A549 (cell line): ENCODE data around the gene UPK3A. TPM values are rescaled to one million over a fixed set of nuclear protein-coding genes. Genes with fewer than 3 reads are reported as not detected.
"Not testable (repeated sequence)": the region's sequence is repeated elsewhere in the genome, so short reads cannot be mapped to it uniquely, and the experiment has no call there.

Experiments used
- ATAC-seq, 2 experiments: fragments of 200-7000 bp in 1 of 2; fragments of >200 bp in 1 of 2; cut with Nextera tagmentation in 1 of 2; cut with Tn5 transposase in 1 of 2; 3 replicates each; pipeline versions ENCODE4 v1.8.0 to v1.9.1; 2018 to 2020; ENCODE audit warnings: mild to moderate bottlenecking in 1 of 2, moderate library complexity in 1 of 2
- CTCF ChIA-PET: fragments of 300-600 bp; sonication (Branson Sonifier 250); formaldehyde crosslinking; extraction: SDS; loops from one replicate; lab custom pipeline; 2021; ENCODE audit warnings: antibody characterized with exemption, inconsistent platforms; lab: Yijun Ruan, JAX
- POLR2A ChIA-PET: fragments of 350-600 bp; formaldehyde crosslinking; extraction: SDS; loops from one replicate; lab custom pipeline; 2021; ENCODE audit warnings: antibody characterized with exemption, inconsistent platforms; lab: Yijun Ruan, JAX
- DNase-seq, 2 experiments: peaks; one replicate each; pipeline versions ENCODE4 v3.0.0 to v3.0.0-alpha.2; 2011 to 2016; ENCODE audit warnings: low read depth in 1 of 2, low spot score in 1 of 2
- FAIRE-seq: peaks from 2 replicates; lab custom pipeline; 2011; peaks lifted over from hg19 to GRCh38; lab: Jason Lieb, UNC
- H3K27ac ChIP-seq, 2 experiments: fragments of >200 bp; sonication (Bioruptor Twin); formaldehyde crosslinking; 3 replicates each; pipeline ENCODE4 v1.5.1; 2016 to 2017
- H3K4me1 ChIP-seq: fragments of >200 bp; sonication (Bioruptor Twin); formaldehyde crosslinking; 3 replicates; pipeline ENCODE4 v1.6.1; 2016
- H3K4me2 ChIP-seq: fragments of >200 bp; sonication (Bioruptor Twin); formaldehyde crosslinking; 3 replicates; pipeline ENCODE4 v1.6.1; 2016
- H3K4me3 ChIP-seq: fragments of >200 bp; sonication (Bioruptor Twin); formaldehyde crosslinking; 3 replicates; pipeline ENCODE4 v1.5.1; 2016
- H3K9me3 ChIP-seq: fragments of >200 bp; sonication (Bioruptor Twin); formaldehyde crosslinking; 3 replicates; pipeline ENCODE4 v1.6.1; 2016
- BHLHE40 ChIP-seq: IDR thresholded peaks from 2 replicates; pipeline ENCODE4 v1.6.1; 2012; ENCODE audit warnings: low read depth, low read length, inconsistent platforms
- EHF ChIP-seq: fragments of 250-450 bp; sonication (Bioruptor Pico); IDR thresholded peaks from 2 replicates; pipeline ENCODE4 v1.5.0; 2020; ENCODE audit warnings: mild to moderate bottlenecking
- EHMT2 ChIP-seq: fragments of 200-600 bp; sonication (generic); IDR thresholded peaks from 2 replicates; pipeline ENCODE4 v1.6.1; 2016; ENCODE audit warnings: antibody characterized with exemption, low read depth, mild to moderate bottlenecking, moderate library complexity
- EP300 ChIP-seq, 2 experiments: fragments of >200 bp; sonication (Bioruptor Twin); formaldehyde crosslinking; IDR thresholded peaks; 2 replicates in 1 of 2; 3 replicates in 1 of 2; pipeline ENCODE4 v1.6.1; 2016 to 2017
- FOSB ChIP-seq: fragments of 250-450 bp; sonication (Bioruptor Pico); IDR thresholded peaks from 2 replicates; pipeline ENCODE4 v1.5.0; 2020; ENCODE audit warnings: mild to moderate bottlenecking, moderate library complexity
- FOSL2 ChIP-seq, 2 experiments: fragments of 450-650 bp in 1 of 2; fragments of >200 bp in 1 of 2; sonication (Bioruptor Twin) in 1 of 2; formaldehyde crosslinking; IDR thresholded peaks; 2 replicates each; pipeline versions ENCODE4 v1.5.0 to v1.6.1; 2016 to 2020; ENCODE audit warnings: mild to moderate bottlenecking in 1 of 2, moderate library complexity in 1 of 2
- GATA3 ChIP-seq: IDR thresholded peaks from 2 replicates; pipeline ENCODE4 v1.6.1; 2012; ENCODE audit warnings: borderline replicate concordance
- HEYL ChIP-seq: fragments of 250-450 bp; sonication (Bioruptor Pico); IDR thresholded peaks from 2 replicates; pipeline ENCODE4 v1.8.0; 2021; ENCODE audit warnings: mild to moderate bottlenecking, moderate library complexity
- HOXB5 ChIP-seq: fragments of 250-450 bp; sonication (Bioruptor Pico); IDR thresholded peaks from 2 replicates; pipeline ENCODE4 v1.5.0; 2020; ENCODE audit warnings: mild to moderate bottlenecking, moderate library complexity
- JUN ChIP-seq, 2 experiments: fragments of >200 bp; sonication (Bioruptor Twin); formaldehyde crosslinking; IDR thresholded peaks; 2 replicates in 1 of 2; 3 replicates in 1 of 2; pipeline ENCODE4 v1.6.1; 2016 to 2017
- KDM1A ChIP-seq: fragments of 200-600 bp; sonication (generic); IDR thresholded peaks from 2 replicates; pipeline ENCODE4 v1.6.1; 2016; ENCODE audit warnings: low read depth, mild to moderate bottlenecking
- NPAS2 ChIP-seq: fragments of 250-450 bp; sonication (Bioruptor Pico); IDR thresholded peaks from 2 replicates; pipeline ENCODE4 v1.8.0; 2022; ENCODE audit warnings: mild to moderate bottlenecking, moderate library complexity, borderline replicate concordance
- PBX3 ChIP-seq: IDR thresholded peaks from 2 replicates; pipeline ENCODE4 v1.6.1; 2012
- PHF8 ChIP-seq: fragments of 200-600 bp; sonication (generic); IDR thresholded peaks from 2 replicates; pipeline ENCODE4 v1.6.1; 2016; ENCODE audit warnings: low read depth, mild to moderate bottlenecking, antibody characterized with exemption, moderate library complexity, borderline replicate concordance
- POLR2AphosphoS2 ChIP-seq: conservative IDR thresholded peaks from 2 replicates; pipeline ENCODE4 v1.6.1; 2012; ENCODE audit warnings: low read length, improper control_type of control experiment, inconsistent platforms
- RAD21 ChIP-seq, 2 experiments: fragments of >200 bp in 1 of 2; sonication (Bioruptor Twin) in 1 of 2; formaldehyde crosslinking in 1 of 2; IDR thresholded peaks in 1 of 2; conservative IDR thresholded peaks in 1 of 2; 2 replicates in 1 of 2; 3 replicates in 1 of 2; pipeline ENCODE4 v1.6.1; 2012 to 2018; ENCODE audit warnings: inconsistent platforms in 1 of 2
- RARB ChIP-seq: fragments of 250-450 bp; sonication (Bioruptor Pico); IDR thresholded peaks from 2 replicates; pipeline ENCODE4 v1.8.0; 2021; ENCODE audit warnings: mild to moderate bottlenecking, moderate library complexity
- RCOR1 ChIP-seq: fragments of 150-350 bp; IDR thresholded peaks from 2 replicates; pipeline ENCODE4 v1.6.1; 2014; ENCODE audit warnings: antibody characterized with exemption, low read length, low read depth
- RFX5 ChIP-seq: fragments of 450-650 bp; IDR thresholded peaks from 2 replicates; pipeline ENCODE4 v1.7.1; 2014; ENCODE audit warnings: antibody characterized with exemption, mild to moderate bottlenecking, moderate library complexity
- SMC3 ChIP-seq: fragments of >200 bp; sonication (Bioruptor Twin); formaldehyde crosslinking; IDR thresholded peaks from 3 replicates; pipeline ENCODE4 v1.6.1; 2018; ENCODE audit warnings: inconsistent platforms
- USF2 ChIP-seq: fragments of 450-650 bp; IDR thresholded peaks from 2 replicates; pipeline ENCODE4 v1.6.1; 2014; ENCODE audit warnings: antibody characterized with exemption
- ZC3H11A ChIP-seq: fragments of 450-650 bp; IDR thresholded peaks from 2 replicates; pipeline ENCODE4 v1.6.1; 2014; ENCODE audit warnings: antibody characterized with exemption, mild to moderate bottlenecking
- WGBS: methylation state at CpG from one replicate; pipeline ENCODE4 v1.1.6; 2017; ENCODE audit errors: missing lambda C conversion rate; 5-methylcytosine and 5-hydroxymethylcytosine counted together
- polyA plus RNA-seq, 4 experiments: library from polyadenylated mRNA; depleted of rRNA in 3 of 4; stranded (reverse); fragments of >200 nt; fragmentation: RNase III in 1 of 4; extraction: RNeasy Plus Mini Kit Qiagen cat#74134 plus additional on column Dnase treatment in 1 of 4; gene quantifications; 2 replicates in 3 of 4; 3 replicates in 1 of 4; pipeline ENCODE4 v1.2.3, GENCODE V29; 2011 to 2017

Gene UPK3A
- polyA plus RNA-seq, 2 of the 4 experiments (the other 2 are of a cell fraction): not detected

- TF ChIP-seq KDM1A (no peak), HOXB5 (CRISPR knock-in tag) (no peak), SMC3 (no peak)
- TF ChIP-seq, all 56 proteins: peak for 0
- FAIRE-seq: no peak
- CTCF ChIA-PET: interaction anchor here (1.1 to 1.2 kb wide), 2 partner anchors 165 to 277 kb away, joined by 3 read pairs; no protein-coding TSS in a partner anchor
- 81% methylated on average over 5 of the region's 12 CpGs for WGBS
- POLR2A ChIA-PET: no interaction called here
- H3K4me2 ChIP-seq: no peak overlapping the region
- H3K4me1 ChIP-seq: peaks cover 11% of the 10 kb centered on the region
- H3K4me3 ChIP-seq: no peak overlapping the region
- ATAC-seq: no peak
- no peaks in the 10 kb centered on the region for H3K9me3 ChIP-seq
- DNase-seq: no peak
- no peak overlapping the region for H3K27ac ChIP-seq
Measured at GRCh38 chr22:45276507-45277105, 8.1 kb upstream of the UPK3A start.

DNA sequence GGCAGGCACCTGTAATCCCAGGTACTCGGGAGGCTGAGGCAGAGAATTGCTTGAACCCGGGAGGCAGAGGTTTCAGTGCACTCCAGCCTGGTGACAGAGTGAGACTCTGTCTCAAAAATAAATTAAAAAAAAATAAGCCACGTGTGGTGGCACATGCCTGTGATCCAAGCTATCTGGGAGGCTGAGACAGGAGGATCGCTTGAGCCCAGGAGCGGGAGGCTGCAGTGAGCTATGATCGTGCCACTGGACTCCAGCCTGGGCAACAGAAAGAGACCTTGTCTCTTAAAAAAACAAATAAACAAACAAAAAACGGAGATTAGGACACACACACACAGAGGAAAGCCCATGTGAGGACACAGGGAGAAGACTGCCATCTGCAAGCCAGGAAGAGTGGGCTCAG is 7.0 kb upstream of the UPK3A start:
- CTCF ChIA-PET: interaction anchor here (0.8 to 1.2 kb wide), 2 partner anchors 18 to 164 kb away, joined by 3 read pairs; no protein-coding TSS in a partner anchor
- H3K4me2 ChIP-seq, ATAC-seq, H3K9me3 ChIP-seq, DNase-seq, H3K27ac ChIP-seq, H3K4me3 ChIP-seq, POLR2A ChIA-PET, FAIRE-seq: not testable (repeated sequence)
- H3K4me1 ChIP-seq: peaks cover 11% of the 10 kb centered on the region
- WGBS: 68% methylated on average over 7 of the region's 7 CpGs

- CTCF ChIA-PET: interaction anchor here (0.8 to 1.2 kb wide), 2 partner anchors 18 to 164 kb away, joined by 3 read pairs; no protein-coding TSS in a partner anchor
- no peak overlapping the region for H3K4me3 ChIP-seq
- TF ChIP-seq GATA3: no peak
- no peak for TF ChIP-seq RFX5
- TF ChIP-seq SMC3: no peak
- TF ChIP-seq RAD21 (conservative IDR thresholded peaks at IDR 0.05 in 1 of 2, IDR thresholded peaks at IDR 0.05 in 1 of 2): no peak
- no peak for TF ChIP-seq RARB (CRISPR knock-in tag)
- TF ChIP-seq HEYL (CRISPR knock-in tag): no peak
- TF ChIP-seq PHF8: no peak
- TF ChIP-seq JUN (IDR thresholded peaks at IDR 0.05): no peak
- TF ChIP-seq EP300 (IDR thresholded peaks at IDR 0.05): no peak
- no peak for TF ChIP-seq ZC3H11A
- TF ChIP-seq POLR2AphosphoS2: no peak
- TF ChIP-seq FOSL2 (IDR thresholded peaks at IDR 0.05): no peak
- TF ChIP-seq FOSL2 (CRISPR knock-in tag; IDR thresholded peaks at IDR 0.05): no peak
- TF ChIP-seq NPAS2 (CRISPR knock-in tag): no peak
- TF ChIP-seq BHLHE40: no peak
- no peak for TF ChIP-seq PBX3
- TF ChIP-seq EHF (CRISPR knock-in tag): no peak
- no peak for TF ChIP-seq RCOR1
- no peak for TF ChIP-seq EHMT2
- TF ChIP-seq USF2: no peak
- no peak for TF ChIP-seq FOSB
- TF ChIP-seq, all 56 proteins: peak for 0
- POLR2A ChIA-PET: no interaction called here
- 83% methylated on average over 8 of the region's 9 CpGs for WGBS
- Histone ChIP-seq H3K4me1 (peaks cover 11% of the 10 kb centered on the region), H3K4me2 (no peak overlapping the region), H3K27ac (no peak overlapping the region), H3K9me3 (no peaks in the 10 kb centered on the region)
- FAIRE-seq (no peak), DNase-seq (no peak), ATAC-seq (no peak)
Measured at GRCh38 chr22:45278125-45278524, 6.6 kb upstream of the UPK3A start.
